ENCODE measurements around the gene CHAC1.

DNA sequence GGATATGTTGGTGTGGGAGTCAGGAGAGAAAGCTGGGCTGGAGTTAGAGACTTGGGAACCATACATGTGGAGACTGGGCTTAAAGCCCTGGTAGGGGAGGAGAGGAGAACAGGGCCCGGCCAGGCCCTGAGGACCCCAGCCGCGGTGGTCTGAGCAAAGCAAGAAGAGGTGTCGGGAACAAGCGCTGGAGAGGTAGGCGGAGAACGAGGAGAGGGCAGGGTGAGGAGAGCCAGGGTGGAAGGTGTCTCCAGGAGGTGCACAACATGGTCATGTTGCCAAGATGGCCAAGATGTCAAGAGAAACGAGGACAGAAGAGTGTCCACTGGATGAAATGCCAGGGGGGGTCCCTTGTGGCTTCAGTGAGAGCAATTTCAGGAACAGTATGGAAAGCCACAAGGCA lies 5.5 kb downstream of the CHAC1 start:
- TF ChIP-seq, protein P1, sequence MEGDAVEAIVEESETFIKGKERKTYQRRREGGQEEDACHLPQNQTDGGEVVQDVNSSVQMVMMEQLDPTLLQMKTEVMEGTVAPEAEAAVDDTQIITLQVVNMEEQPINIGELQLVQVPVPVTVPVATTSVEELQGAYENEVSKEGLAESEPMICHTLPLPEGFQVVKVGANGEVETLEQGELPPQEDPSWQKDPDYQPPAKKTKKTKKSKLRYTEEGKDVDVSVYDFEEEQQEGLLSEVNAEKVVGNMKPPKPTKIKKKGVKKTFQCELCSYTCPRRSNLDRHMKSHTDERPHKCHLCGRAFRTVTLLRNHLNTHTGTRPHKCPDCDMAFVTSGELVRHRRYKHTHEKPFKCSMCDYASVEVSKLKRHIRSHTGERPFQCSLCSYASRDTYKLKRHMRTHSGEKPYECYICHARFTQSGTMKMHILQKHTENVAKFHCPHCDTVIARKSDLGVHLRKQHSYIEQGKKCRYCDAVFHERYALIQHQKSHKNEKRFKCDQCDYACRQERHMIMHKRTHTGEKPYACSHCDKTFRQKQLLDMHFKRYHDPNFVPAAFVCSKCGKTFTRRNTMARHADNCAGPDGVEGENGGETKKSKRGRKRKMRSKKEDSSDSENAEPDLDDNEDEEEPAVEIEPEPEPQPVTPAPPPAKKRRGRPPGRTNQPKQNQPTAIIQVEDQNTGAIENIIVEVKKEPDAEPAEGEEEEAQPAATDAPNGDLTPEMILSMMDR (IDR thresholded peaks at IDR 0.05; ENCODE audit: insufficient read depth, low read length), result no peak
- no peak for TF ChIP-seq POLR2AphosphoS5 (IDR thresholded peaks at IDR 0.05; ENCODE audit: low read depth)

Data from HL-60 (cell line).